Measurements from ENCODE around the gene STARD3. TPM values are rescaled to one million over a fixed set of nuclear protein-coding genes. Genes with fewer than 3 reads are reported as not detected.

The STARD3 gene
- total RNA-seq, 4 donors from 2014 or later = 39.2 to 63.9 (median 43.5) TPM

DNA sequence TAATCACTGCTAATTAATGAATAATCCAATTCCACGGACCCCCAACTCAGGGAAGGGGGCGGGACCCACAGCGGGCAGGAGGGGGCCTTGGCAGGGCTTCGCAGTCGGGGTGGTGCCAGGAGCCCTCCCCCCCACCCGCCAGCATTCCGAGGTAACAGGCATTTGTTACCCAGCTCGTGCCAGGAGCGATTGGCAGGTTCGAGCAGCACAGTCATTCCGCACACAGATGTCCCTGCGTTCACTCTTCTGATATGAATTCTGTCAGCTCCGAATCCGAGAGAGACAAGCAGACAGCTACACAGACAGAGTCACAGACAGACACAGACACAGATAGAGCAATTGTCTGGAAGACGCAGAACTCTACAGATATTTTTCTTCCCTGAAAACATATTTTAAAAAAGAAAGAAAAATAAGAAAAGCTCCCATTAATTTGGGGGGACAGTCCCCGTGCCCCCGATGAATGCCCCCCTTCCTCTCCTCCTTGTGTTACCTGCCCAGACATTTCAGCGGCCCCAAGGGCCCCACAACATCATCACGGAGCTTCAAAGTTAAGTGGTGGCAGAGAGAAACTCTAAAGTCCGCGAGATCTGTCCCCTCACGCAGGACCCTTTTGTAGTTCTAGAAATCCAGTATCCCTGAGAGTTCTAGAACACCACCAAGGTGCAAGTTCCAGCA lies 39.4 kb upstream of the STARD3 start:
- no peak for TF ChIP-seq CTCF (IDR thresholded peaks at IDR 0.05; ENCODE audit: low read depth)

GRCh38 chr17:39598047-39598481 lies 38.9 kb upstream of the STARD3 start:
- no peak for TF ChIP-seq CTCF (IDR thresholded peaks at IDR 0.05; ENCODE audit: low read depth)

- TF ChIP-seq CTCF (IDR thresholded peaks at IDR 0.05; ENCODE audit: low read depth) = no peak
Measured at GRCh38 chr17:39598630-39599003, 38.3 kb upstream of the STARD3 start.

- TF ChIP-seq CTCF (IDR thresholded peaks at IDR 0.05; ENCODE audit: low read depth) = no peak
Measured at GRCh38 chr17:39599004-39599664, 37.8 kb upstream of the STARD3 start.

DNA sequence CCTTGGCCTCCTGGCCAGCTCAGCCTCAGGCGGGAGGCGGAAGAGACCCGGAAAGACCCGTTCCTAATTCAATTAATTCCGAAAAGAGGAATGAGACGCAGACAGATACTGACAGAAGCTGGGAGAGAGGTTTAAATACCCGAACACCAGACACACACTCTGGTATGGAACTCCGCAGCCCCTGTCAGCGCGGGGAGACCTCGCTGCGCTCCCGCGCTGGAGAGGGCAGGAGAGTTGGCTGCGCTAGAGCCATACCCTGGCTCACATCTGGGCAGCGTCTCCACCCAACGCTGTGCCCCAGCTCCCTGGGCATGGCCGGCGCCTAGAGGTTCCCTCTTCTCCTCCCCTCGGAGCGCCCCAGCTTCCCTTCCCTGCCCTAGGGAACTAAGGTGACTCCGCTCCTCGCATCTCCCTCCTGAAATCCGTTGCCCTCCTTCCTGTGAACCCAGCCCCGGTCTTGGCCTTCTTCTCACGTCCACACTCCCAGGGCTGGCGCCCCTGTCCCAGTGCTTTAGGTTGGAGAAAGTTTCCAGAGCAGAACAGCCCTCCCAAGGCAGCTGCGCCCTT lies 37.2 kb upstream of the STARD3 start:
- no peak for TF ChIP-seq CTCF (IDR thresholded peaks at IDR 0.05; ENCODE audit: low read depth)

GRCh38 chr17:39600288-39600996 lies 36.5 kb upstream of the STARD3 start:
- TF ChIP-seq CTCF (IDR thresholded peaks at IDR 0.05; ENCODE audit: low read depth) = no peak
